VCaP (cell line): ENCODE data around the gene KIF23.

Experiments
- H3K27ac ChIP-seq: fragments of 450-650 bp; 2 replicates; pipeline ENCODE4 v1.5.1; 2017
- CTCF ChIP-seq: fragments of 450-650 bp; conservative IDR thresholded peaks from 2 replicates; pipeline ENCODE4 v1.5.1; 2017; ENCODE audit warnings: mild to moderate bottlenecking, moderate library complexity

The KIF23 gene

GRCh38 chr15:69476704-69477473 lies 62.7 kb downstream of the KIF23 start:
- H3K27ac ChIP-seq, result no peak overlapping the region
- TF ChIP-seq CTCF, result no peak

- TF ChIP-seq CTCF, result peak; percentile 95
- peak overlapping the region; percentile 7; the same call in 1 of the 2 replicates for H3K27ac ChIP-seq
Observed at GRCh38 chr15:69478259-69478781, 64.2 kb downstream of the KIF23 start.

- no peak overlapping the region for H3K27ac ChIP-seq
- TF ChIP-seq CTCF, result no peak
Observed at GRCh38 chr15:69479081-69479480, 64.9 kb downstream of the KIF23 start.

GRCh38 chr15:69479971-69480370 lies 65.8 kb downstream of the KIF23 start:
- TF ChIP-seq CTCF, result no peak
- no peak overlapping the region for H3K27ac ChIP-seq

- no peak for TF ChIP-seq CTCF
- H3K27ac ChIP-seq, result peak overlapping the region; percentile 77
Observed at GRCh38 chr15:69480932-69481331, 66.8 kb downstream of the KIF23 start.

GRCh38 chr15:69482686-69483256 lies 68.6 kb downstream of the KIF23 start:
- peak overlapping the region; percentile 77 for H3K27ac ChIP-seq
- no peak for TF ChIP-seq CTCF

GRCh38 chr15:69484837-69485236 lies 70.7 kb downstream of the KIF23 start:
- peak overlapping the region; percentile 77 for H3K27ac ChIP-seq
- no peak; the same call in 1 of the 2 replicates for TF ChIP-seq CTCF
